NAMALWA (cell line): ENCODE data around the gene C11orf16.
"Not testable (repeated sequence)": the region's sequence is repeated elsewhere in the genome, so short reads cannot be mapped to it uniquely, and the experiment has no call there.

Experiments used
- DNase-seq: peaks from one replicate; pipeline ENCODE4 v3.0.0-alpha.2; 2015; ENCODE audit warnings: low spot score

Gene C11orf16

DNA sequence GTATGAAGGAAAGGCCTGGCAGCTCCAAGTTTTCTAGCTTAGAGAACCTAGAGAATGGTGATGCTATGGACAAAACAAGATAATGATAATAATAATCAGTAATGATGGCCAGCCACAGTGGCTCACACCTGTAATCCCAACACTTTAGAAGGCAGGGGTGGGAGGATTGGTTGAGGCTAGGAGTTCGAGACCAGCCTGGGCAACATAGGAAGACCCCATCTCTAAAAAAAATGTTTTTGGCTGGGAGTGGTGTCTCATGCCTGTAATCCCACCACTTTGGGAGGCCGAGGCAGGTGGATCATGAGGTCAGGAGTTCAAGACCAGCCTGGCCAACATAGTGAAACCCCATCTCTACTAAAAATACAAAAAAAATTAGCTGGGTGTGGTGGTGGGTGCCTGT is 3.0 kb upstream of the C11orf16 start:
- DNase-seq = not testable (repeated sequence)

DNA sequence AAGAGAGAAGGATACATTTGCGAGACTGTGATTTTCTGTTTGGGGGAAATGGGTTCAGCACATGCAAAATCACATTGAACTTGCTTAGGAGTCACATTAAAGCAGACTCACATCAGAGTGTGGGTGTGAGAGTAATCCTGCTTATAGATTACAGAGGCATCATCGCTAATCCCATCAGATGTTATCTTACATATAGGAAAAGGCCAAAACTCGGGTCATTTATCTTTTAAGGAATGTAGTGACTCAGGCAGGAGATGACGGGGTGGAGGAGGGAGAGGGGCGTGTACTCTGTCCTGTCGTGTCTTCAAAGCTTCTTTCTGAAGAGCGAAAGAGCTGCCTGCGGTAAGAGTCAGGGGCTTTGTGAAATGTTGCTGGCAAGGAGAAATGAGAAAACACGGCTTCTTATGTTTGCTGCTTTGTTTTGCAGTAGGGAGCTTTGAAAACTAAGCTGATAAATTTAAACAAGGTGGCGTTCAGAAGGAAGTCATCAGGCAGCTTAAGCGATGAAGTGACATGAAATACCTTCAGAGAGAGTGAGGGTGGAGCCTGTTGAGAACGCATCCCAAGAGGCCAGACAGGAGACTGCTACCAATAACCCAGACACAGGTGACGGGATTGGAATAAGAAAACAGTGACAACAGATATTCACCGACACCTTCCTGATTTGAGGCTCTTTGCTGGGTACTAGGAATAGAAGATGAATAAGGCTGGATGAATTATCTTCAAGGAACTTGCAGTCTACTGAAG is 2.2 kb upstream of the C11orf16 start:
- no peak for DNase-seq

DNA sequence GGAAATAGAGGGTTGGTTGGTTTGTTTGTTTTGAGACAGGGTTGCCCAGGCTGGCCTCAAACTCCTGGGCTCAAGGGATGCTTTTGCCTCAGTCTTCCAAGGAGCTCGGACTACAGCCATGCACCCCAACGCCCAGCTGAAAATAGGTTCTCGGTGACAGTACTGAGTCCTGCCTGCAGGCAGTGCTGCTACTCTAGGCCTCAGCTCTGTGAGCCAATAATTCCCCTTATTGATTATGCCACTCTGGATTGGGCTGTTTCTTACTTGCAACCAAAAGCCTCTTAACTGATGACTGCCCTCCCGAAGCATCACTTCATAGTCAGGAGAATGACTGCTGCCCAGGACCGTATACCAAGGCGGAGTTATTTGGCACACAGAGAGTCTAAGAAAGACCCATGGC is 1.2 kb upstream of the C11orf16 start:
- DNase-seq = no peak

DNA sequence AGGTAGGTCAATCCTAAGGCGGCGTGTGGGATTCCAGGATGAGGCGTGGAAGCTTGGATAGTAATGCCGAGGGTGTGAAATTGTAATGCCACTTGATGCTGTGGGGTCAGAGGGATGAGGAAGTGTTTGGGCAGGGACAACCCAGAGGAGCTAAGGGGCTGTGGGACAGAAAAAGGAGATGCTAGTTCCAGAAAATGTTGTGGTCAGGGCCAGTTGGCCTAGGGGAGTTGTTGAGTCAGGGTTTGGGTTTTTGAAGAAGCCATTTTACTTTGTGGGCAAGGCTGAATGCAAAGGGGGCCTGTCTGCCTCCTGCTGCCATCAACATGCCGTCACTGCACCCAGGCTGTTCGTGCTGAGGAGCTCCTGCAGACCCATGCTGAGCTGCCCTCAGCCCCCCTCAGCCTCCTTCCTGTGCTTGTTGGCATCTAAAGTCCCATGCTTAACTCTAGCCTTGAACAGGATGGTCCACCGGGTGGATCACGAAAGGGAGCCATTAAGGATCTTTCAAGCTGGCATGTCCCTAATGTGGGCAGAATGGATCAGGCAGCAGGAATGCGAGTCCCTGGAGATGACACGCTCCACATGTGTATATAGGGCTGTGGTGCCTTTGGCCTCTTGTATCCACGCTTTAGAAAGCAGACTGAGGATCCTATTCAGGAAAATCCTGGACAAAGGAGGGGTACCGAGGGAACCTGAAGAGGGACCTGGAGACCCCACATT is 2.1 kb downstream of the C11orf16 start:
- no peak for DNase-seq

DNA sequence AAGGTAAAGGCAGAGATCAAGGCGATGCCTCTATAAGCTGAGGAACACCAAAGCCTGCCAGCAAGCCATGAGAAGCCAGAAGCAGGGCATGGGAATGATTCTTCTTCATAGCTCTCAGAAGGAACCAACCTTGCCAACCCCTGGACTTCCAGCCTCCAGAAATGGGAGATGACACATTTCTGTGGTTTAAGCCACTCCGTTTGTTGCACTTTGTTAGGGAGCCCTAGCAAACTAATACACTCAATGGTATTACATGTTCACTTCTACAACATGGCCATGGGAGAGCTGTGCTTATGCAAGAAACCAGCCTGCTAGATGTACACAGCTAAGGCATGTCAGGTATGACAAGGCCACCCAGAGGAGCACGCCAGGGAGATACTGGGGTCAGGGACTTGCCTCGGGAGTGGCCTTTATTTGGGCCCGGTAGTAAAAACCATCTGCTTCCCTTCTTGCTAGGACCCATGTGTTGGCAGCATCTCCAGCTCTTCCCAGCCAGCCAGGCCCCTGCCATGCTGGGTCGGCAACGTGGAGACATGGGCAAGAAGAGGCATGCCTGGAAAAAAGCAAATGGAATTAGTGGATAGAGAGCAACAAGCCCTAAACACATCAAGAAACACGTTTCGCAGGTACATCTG is 3.6 kb downstream of the C11orf16 start:
- no peak for DNase-seq

DNA sequence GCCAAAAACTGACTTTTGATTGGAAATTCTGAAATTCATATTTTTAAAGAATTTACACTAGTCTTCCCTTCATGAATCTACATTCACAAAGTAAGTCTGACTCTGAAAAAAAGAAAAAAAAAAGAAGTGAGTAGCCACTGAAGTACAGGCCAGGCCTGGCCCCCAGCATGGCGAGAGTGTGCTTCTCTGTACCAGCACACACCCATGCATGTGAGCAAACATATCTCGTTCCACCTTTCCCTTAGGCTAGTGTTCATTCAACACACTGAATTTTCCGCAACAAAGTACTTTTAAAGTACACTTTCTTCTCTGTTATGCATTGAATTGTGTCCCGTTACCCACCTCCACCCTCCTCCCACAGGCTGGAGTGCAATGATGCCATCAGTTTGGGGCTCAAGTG is 4.5 kb downstream of the C11orf16 start:
- no peak for DNase-seq

DNA sequence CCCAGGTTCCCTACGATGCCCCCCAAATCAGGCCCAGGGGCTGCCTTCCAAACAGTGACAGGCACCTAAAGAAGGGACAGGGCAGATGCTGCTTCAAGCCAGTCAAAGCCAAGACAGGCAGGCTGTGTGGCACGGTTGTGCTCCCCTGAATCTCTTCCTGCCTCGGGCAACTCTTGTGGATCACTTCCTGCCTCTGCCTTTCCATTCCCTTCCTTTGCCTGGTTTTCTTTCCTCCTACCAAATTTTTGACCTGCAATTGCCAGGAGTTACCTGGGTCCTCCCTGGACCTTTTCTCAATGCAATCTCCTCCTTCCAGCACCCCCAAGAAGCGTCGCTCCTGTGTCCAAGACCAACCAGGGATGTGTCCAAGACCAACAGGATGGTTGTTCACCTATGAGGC is 5.5 kb downstream of the C11orf16 start:
- DNase-seq = no peak

DNA sequence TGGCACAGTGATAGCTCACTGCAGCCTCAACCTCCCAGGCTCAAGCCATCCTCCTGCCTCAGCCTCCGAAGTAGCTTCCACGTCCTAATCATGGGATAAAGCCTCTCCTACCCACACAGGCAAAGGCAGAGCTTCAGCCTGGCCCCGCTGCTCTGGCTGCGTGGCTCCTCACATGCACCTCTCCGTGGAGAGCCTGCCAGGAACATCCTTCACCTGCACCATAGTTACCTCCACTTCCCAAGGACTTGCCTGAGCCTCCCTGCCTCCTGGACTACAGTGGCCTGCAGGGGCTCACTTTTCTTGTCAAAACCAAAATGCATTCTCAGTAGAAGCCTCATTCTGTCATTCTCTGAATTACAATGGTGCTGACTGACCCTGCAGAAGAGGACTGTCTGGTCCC is 6.5 kb downstream of the C11orf16 start:
- no peak for DNase-seq

DNA sequence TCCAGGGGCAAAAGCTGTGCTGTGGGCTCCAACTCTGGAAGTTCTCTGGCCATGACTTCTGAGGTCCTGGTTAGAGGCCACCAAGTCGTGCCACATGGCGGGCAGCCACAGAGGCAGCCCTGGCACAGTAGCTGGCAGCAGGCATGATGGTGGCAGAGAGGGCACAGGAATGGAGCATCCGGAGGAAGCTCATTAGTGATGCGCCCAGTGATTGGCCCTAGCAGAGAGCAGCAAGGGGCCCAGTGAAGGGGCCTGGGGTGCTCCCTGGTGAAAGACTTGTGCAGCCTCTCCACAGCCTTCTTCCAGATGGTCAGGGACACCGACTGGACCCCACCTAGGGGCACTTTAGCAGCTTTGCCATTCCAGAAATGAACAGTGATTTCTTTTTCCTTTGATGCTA is 7.0 kb downstream of the C11orf16 start:
- no peak for DNase-seq

DNA sequence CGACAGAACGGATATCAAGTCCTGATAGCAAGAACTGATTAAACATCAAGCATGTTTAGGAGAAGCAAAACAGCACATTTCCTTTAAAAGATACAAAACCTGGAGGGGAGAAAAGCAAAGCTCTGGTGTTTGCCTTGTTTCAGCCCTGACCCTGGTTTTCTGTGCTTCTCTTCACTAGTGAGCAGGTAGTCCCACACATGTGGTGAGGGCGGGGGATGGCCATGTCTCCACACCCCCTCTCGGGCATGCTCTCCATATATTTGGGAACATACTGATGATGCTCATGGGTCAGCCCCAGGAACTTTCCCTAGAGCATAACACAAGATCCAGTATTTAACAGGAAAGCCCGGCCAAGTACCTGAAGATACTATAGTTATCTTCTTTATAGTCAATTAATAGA is 10.1 kb downstream of the C11orf16 start:
- no peak for DNase-seq

DNA sequence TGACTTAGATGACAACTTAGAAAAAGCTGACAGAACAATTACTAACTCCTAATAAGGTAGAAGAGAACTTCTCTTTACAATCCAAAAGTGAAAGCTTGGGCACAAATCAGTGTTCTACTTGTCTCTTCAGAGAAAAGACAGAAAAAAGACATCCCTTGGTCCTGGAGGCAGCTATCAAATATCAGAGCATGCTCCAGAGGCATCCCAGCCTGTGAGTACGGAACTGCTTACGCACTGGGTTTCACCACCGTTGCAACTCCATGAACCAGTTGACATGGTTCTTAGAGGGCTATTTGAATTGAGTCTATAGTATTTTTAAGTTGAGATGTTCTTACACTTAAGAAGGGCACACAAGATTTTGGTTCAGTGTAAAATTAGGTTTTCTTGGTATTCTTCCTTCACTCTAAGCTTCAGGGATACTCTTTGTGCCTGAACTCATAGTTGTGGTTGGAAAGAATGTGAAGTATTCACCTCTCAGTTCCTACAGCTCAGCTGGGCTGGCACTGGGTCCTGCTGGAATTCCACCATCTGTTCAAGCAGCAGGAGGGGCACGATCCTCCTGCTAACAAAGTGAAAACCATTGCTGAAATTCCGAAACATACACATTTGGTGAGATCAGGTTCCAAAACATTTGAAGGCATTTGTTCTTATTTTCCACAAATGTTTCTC is 15.5 kb downstream of the C11orf16 start:
- no peak for DNase-seq

DNA sequence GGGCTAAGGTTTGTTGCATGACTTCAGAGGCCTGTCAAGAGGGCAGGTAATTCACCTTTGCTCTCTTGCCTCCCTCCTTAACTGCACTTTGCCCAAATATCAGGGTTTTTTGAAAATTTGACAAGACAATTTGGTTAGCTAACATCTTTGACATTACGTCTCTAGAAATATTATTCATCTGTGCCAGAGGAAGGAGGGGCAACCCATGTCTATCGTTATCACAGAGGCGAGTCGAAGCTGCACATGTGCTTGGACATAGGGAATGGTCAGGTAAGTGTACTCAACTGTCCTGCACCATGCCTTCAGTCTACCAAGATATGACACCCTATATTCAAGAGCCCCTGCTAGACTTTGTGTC is 18.1 kb downstream of the C11orf16 start:
- DNase-seq = no peak

DNA sequence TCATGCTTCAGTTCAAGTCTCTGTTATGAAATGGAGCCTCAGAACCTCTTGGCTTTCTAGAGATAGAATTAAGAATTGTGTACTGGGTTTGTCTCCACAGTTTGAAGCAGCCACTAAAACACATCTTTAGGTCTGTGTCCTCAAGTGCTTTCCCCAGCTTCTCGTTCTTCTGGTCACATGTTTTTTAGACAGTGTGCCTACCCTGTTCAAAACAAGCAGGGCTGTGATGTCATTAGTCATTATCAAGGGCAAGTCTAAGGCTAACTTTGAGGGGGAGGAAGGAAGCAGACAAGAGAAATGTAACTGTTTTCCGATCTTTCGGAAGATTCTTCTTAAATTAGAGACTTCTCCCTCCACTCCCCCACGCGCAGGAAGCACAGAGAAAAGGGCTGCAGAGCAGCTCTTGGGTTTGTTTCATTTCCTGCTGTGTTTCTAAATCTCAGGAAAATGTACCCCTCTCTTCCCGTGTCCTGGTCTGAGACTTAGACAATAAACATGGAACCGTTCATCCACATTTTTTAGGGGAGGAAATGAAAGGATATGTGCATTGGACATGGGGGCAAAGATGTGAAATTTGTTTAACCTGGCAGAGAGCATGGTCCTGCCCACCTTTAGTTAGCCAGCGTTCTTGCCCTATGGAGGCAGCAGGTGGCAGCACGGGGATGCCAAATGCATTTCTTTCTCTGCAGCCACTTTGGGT is 18.6 kb downstream of the C11orf16 start:
- DNase-seq = peak; percentile 74

DNA sequence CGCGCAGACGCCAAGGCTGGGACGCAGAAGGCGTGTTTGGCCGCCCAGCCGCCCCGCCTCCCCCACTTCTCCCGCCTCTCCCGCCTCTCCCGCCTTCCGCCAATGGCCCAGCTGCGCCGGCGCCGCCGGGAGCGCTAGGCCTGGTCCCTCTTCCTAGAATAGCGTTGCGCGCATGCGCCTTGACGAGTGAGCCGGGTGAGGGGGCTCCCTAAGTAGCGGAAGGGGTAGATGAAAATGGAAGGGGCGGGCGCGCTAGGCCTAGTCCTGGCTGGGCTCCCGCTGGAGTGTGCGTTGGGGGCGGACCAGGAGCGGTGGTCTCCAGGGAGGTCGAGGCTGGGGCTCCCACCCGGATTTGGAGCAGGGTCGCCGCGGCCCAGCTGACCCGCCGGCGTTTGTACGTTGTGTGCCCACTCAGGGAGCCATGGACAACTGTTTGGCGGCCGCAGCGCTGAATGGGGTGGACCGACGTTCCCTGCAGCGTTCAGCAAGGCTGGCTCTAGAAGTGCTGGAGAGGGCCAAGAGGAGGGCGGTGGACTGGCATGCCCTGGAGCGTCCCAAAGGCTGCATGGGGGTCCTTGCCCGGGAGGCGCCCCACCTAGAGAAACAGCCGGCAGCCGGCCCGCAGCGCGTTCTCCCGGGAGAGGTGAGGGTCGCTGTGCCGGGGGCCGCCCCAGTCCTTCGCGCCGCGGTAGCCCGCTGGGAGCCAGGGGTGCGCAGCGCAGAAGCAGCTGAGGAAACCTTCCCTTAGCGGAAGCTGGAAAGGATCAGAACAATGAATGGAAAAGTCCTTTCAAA is 21.5 kb downstream of the C11orf16 start, which contains the start of gene AKIP1:
AKIP1 (plus strand) TSS at position 161 of the 795 bp plus-strand sequence; CDS start at position 422, 261 bp downstream.
- DNase-seq = peak; percentile 86

DNA sequence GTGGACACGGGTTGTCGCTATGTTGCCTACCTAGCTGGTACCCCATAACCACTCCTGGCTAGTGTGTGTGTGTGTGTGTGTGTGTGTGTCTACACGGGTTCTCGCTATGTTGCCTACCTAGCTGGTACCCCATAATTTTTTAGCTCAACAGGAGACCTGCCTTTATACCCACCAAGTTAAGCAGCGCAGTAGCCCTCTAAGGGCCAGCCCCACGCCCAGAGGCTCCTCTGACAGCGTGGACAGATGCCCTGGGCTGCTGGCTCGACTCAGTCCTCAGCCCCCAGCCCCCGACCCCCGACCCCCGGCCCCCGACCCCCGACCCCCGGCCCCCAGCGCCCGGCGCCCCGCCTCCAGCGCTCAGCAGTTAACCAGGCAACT is 22.1 kb downstream of the C11orf16 start:
- DNase-seq = peak; percentile 16

DNA sequence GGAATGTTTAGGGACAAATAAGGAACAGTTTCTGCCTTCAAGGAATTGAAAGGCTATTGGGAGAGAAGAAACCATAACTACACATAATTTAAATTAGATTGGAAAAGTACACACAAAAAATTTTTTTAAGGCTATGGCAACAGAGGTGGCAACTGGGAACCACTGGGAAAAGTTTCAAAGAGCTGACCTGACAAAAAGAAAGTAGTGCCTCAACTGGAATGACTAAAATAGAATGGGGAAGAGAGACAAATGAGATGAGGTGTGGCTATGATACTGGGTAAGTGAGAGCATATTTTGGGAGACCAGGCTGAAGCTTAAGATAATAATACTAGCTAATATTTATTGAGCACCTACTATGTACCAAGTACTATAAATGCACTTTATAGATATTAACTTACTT is 24.6 kb downstream of the C11orf16 start:
- no peak for DNase-seq

DNA sequence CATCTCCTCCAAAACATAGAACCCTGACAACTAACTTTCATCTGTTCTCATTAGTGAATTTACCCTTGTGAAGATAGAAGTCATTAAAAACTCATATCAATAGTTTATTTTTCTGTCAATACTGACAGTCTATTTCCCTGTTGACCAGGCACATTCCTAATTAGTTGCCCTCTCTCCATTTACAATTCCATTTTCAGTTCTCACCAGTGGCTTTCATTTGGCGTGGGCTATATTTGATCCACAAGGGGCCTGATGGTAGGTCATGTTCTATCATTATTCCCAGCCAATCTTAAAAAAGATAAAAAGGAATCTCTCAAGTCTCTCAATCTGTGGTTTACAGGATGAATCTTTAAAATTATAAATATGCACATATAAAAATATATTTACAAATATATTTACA is 25.6 kb downstream of the C11orf16 start:
- no peak for DNase-seq

DNA sequence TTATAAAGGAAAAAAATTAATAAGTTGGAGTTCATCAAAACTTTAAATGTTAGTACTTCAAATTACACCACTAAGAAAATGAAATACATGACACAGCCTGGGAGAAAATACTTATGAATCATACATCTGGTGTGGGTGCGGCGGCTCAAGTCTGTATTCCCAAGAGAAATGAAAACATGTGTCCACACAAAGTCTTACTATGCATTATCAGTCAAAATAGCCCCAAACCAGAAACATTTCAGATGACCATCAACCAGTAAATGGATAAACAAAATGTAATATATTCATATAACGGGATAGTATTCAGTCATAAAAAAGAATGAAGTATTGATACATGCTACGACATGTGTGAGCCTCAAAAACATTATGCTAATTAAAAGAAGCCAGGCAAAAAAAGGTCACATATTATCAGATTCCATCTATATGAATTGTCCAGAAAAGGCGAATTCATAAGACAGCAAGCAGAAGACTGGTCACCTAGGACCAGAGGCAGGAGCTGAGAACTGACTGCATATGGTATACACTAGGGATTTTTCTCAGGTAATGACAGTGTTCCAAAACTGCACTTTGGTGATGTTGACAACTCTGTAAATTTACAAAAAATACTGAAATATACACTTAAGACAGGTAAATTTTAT is 27.1 kb downstream of the C11orf16 start:
- no peak for DNase-seq

DNA sequence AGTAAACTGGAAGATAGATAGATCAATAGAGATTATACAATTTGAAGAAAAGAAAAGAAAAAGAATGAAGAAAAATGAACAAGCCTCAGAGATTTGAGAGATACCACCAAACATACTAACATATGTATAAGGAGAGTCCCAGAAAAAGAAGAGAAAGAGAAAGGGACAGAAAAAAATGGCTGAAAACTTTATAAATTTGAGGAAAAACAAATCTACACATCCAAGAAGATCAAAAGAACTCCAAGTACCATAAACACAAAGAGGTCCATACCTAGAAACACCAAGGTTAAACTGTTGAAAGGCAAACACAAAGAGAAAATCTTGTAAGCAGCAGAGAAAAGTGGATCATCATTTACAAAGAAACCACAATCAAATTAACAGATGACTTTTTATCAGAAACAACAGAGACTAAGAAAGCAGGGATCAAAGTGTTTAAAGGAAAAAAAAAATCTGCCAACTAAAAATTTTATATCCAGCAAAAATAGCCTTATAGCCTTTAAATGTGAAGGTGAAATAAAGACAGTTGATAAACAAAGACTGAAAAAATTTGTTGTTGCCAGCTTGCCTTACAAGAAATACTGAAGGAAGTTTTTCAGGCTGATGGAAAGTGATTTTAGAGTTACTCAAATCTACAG is 33.5 kb downstream of the C11orf16 start:
- no peak for DNase-seq

DNA sequence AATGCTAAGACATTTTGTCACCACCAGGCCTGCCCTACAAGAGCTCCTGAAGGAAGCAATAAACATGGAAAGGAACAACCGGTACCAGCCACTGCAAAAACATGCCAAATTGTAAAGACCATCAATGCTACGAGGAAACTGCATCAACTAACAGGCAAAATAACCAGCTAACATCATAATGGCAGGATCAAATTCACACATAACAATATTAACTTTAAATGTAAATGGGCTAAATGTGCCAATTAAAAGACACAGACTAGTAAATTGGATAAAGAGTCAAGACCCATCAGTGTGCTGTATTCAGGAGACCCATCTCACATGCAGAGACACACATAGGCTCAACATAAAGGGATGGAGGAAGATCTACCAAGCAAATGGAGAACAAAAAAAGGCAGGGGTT is 41.6 kb downstream of the C11orf16 start:
- not testable (repeated sequence) for DNase-seq
